Liver (tissue), 9 donors: Measurements from ENCODE around the gene SLC2A5. TPM values are rescaled to one million over a fixed set of nuclear protein-coding genes. Genes with fewer than 3 reads are reported as not detected.

ENCODE experiments used
- DNase-seq: peaks from one replicate; pipeline ENCODE4 v3.0.0-alpha.2; 2017; ENCODE audit warnings: low spot score
- H3K27ac ChIP-seq, 2 donors: one replicate each; pipeline ENCODE4 v1.7.0; 2013; ENCODE audit warnings: inconsistent platforms in 2 of 2, low read length in 2 of 2, control low read depth in 1 of 2, low read depth in 1 of 2, mild to moderate bottlenecking in 1 of 2
- H3K27me3 ChIP-seq, 4 donors: one replicate each; pipeline versions ENCODE4 v1.6.1 to v1.7.0; 2013; ENCODE audit warnings: low read length in 3 of 4, inconsistent platforms in 1 of 4, mild to moderate bottlenecking in 1 of 4, moderate library complexity in 1 of 4; ENCODE audit not compliant: control insufficient read depth in 4 of 4, insufficient read depth in 4 of 4
- H3K36me3 ChIP-seq, 4 donors: one replicate each; pipeline versions ENCODE4 v1.6.1 to v1.7.0; 2013; ENCODE audit warnings: low read length in 3 of 4, mild to moderate bottlenecking in 3 of 4, low read depth in 1 of 4, moderate library complexity in 1 of 4; ENCODE audit not compliant: control insufficient read depth in 4 of 4, insufficient read depth in 3 of 4
- H3K4me1 ChIP-seq, 4 donors: one replicate each; pipeline versions ENCODE4 v1.6.1 to v1.7.0; 2013; ENCODE audit warnings: low read length in 3 of 4, mild to moderate bottlenecking in 3 of 4, moderate library complexity in 1 of 4; ENCODE audit not compliant: control insufficient read depth in 4 of 4, insufficient read depth in 4 of 4
- H3K4me3 ChIP-seq, 3 donors: one replicate each; pipeline versions ENCODE4 v1.6.1 to v1.7.0; 2013; ENCODE audit warnings: low read length in 3 of 3, control low read depth in 1 of 3, low read depth in 1 of 3, mild to moderate bottlenecking in 1 of 3
- H3K9ac ChIP-seq, 2 donors: one replicate each; pipeline ENCODE4 v1.7.0; 2013; ENCODE audit warnings: low read length in 2 of 2, mild to moderate bottlenecking in 2 of 2, moderate library complexity in 2 of 2, control low read depth in 1 of 2, low read depth in 1 of 2
- H3K9me3 ChIP-seq, 4 donors: one replicate each; pipeline versions ENCODE4 v1.6.1 to v1.7.0; 2013; ENCODE audit warnings: low read length in 3 of 4; ENCODE audit not compliant: control insufficient read depth in 4 of 4
- ATF3 ChIP-seq: IDR thresholded peaks from 2 replicates; pipeline ENCODE4 v1.6.1; 2016; ENCODE audit warnings: antibody characterized with exemption
- EGR1 ChIP-seq, 2 donors: IDR thresholded peaks; 2 replicates each; pipeline ENCODE4 v1.6.1; 2016 to 2018; ENCODE audit warnings: antibody characterized with exemption in 2 of 2, low read depth in 2 of 2
- FOXA1 ChIP-seq: IDR thresholded peaks from 2 replicates; pipeline ENCODE4 v1.6.1; 2016; ENCODE audit warnings: antibody characterized with exemption
- FOXA2 ChIP-seq: IDR thresholded peaks from 2 replicates; pipeline ENCODE4 v1.6.1; 2016; ENCODE audit warnings: antibody characterized with exemption
- GABPA ChIP-seq, 2 donors: IDR thresholded peaks in 1 of 2; conservative IDR thresholded peaks in 1 of 2; 2 replicates each; pipeline ENCODE4 v1.6.1; 2016; ENCODE audit warnings: antibody characterized with exemption in 2 of 2, mild to moderate bottlenecking in 1 of 2, moderate library complexity in 1 of 2
- HNF4A ChIP-seq, 2 donors: conservative IDR thresholded peaks; 2 replicates each; pipeline ENCODE4 v1.6.1; 2016; ENCODE audit warnings: antibody characterized with exemption in 2 of 2, mild to moderate bottlenecking in 2 of 2
- HNF4G ChIP-seq: IDR thresholded peaks from 2 replicates; pipeline ENCODE4 v1.6.1; 2016; ENCODE audit warnings: antibody characterized with exemption
- JUND ChIP-seq, 2 donors: IDR thresholded peaks; 2 replicates each; pipeline ENCODE4 v1.6.1; 2016; ENCODE audit warnings: antibody characterized with exemption in 2 of 2
- NR2F2 ChIP-seq: IDR thresholded peaks from 2 replicates; pipeline ENCODE4 v1.6.1; 2016; ENCODE audit warnings: antibody characterized with exemption
- RAD21 ChIP-seq, 2 donors: IDR thresholded peaks; 2 replicates each; pipeline ENCODE4 v1.6.1; 2016; ENCODE audit warnings: antibody characterized with exemption in 2 of 2, mild to moderate bottlenecking in 2 of 2
- REST ChIP-seq: IDR thresholded peaks from 2 replicates; pipeline ENCODE4 v1.6.1; 2016; ENCODE audit warnings: antibody characterized with exemption, mild to moderate bottlenecking
- RXRA ChIP-seq, 2 donors: IDR thresholded peaks; 2 replicates each; pipeline ENCODE4 v1.6.1; 2017 to 2018; ENCODE audit warnings: antibody characterized with exemption in 2 of 2, mild to moderate bottlenecking in 1 of 2
- SP1 ChIP-seq: IDR thresholded peaks from 2 replicates; pipeline ENCODE4 v1.6.1; 2018; ENCODE audit warnings: antibody characterized with exemption, mild to moderate bottlenecking
- TAF1 ChIP-seq: conservative IDR thresholded peaks from 2 replicates; pipeline ENCODE4 v1.6.1; 2016; ENCODE audit warnings: antibody characterized with exemption, mild to moderate bottlenecking
- YY1 ChIP-seq: IDR thresholded peaks from 2 replicates; pipeline ENCODE4 v1.6.1; 2016; ENCODE audit warnings: antibody characterized with exemption, mild to moderate bottlenecking
- ZBTB33 ChIP-seq: IDR thresholded peaks from 2 replicates; pipeline ENCODE4 v1.6.1; 2016; ENCODE audit warnings: antibody characterized with exemption
- WGBS: extraction: QIAGEN DNeasy Blood & Tissue Kit; methylation state at CpG from one replicate; pipeline ENCODE4 v1.1.7; 2013; 5-methylcytosine and 5-hydroxymethylcytosine counted together
- polyA plus RNA-seq, 2 donors: library from polyadenylated mRNA; stranded (reverse) in 1 of 2; unstranded in 1 of 2; fragments of 200-250 nt in 1 of 2; fragments of >200 nt in 1 of 2; fragmentation: Nextera tagmentation in 1 of 2; extraction: Ambion mirVana in 1 of 2; gene quantifications; one replicate each; pipeline versions ENCODE4 v1.2.1 to v1.2.3, GENCODE V29; 2013 to 2015
- total RNA-seq, 2 donors: library from RNA; depleted of rRNA; stranded (reverse); fragments of >200 nt; gene quantifications; one replicate each; pipeline ENCODE4 v1.2.3, GENCODE V29; 2014
- TF ChIP-seq, protein P1 (sequence below): fragments of 150-350 bp; IDR thresholded peaks from 2 replicates; pipeline ENCODE4 v1.5.1; 2017; ENCODE audit warnings: improper control_type of control experiment, low read depth, low read length; ENCODE audit not compliant: missing input control
- TF ChIP-seq, protein P2 (sequence below): IDR thresholded peaks from 2 replicates; pipeline ENCODE4 v1.6.1; 2016; ENCODE audit warnings: antibody characterized with exemption
- donor health status: healthy.
- donor health status: healthy.
- donor health status: healthy.
- donor health status: healthy.
- donor health status: healthy.

Gene SLC2A5
- total and polyA plus RNA-seq, 4 donors = 0.07 to 1.6 (median 0.13) TPM

GRCh38 chr1:9040659-9041030 lies 28.8 kb downstream of the SLC2A5 start:
- TF ChIP-seq, protein P1, sequence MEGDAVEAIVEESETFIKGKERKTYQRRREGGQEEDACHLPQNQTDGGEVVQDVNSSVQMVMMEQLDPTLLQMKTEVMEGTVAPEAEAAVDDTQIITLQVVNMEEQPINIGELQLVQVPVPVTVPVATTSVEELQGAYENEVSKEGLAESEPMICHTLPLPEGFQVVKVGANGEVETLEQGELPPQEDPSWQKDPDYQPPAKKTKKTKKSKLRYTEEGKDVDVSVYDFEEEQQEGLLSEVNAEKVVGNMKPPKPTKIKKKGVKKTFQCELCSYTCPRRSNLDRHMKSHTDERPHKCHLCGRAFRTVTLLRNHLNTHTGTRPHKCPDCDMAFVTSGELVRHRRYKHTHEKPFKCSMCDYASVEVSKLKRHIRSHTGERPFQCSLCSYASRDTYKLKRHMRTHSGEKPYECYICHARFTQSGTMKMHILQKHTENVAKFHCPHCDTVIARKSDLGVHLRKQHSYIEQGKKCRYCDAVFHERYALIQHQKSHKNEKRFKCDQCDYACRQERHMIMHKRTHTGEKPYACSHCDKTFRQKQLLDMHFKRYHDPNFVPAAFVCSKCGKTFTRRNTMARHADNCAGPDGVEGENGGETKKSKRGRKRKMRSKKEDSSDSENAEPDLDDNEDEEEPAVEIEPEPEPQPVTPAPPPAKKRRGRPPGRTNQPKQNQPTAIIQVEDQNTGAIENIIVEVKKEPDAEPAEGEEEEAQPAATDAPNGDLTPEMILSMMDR = no peak
- TF ChIP-seq NR2F2 = no peak
- TF ChIP-seq ATF3 = no peak
- no peak for TF ChIP-seq ZBTB33
- TF ChIP-seq TAF1 = no peak
- no peak for TF ChIP-seq JUND (IDR thresholded peaks at IDR 0.05)
- TF ChIP-seq REST = no peak
- no peak for TF ChIP-seq EGR1 (IDR thresholded peaks at IDR 0.05; ENCODE audit: low read depth in 2 of 2)
- no peak for TF ChIP-seq FOXA1
- TF ChIP-seq FOXA2 = no peak
- TF ChIP-seq YY1 = no peak
- TF ChIP-seq RAD21 (IDR thresholded peaks at IDR 0.05) = no peak
- TF ChIP-seq RXRA (IDR thresholded peaks at IDR 0.05) = no peak
- TF ChIP-seq, protein P2, sequence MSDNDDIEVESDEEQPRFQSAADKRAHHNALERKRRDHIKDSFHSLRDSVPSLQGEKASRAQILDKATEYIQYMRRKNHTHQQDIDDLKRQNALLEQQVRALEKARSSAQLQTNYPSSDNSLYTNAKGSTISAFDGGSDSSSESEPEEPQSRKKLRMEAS = no peak
- no peak for TF ChIP-seq GABPA (IDR thresholded peaks at IDR 0.05 in 1 of 2, conservative IDR thresholded peaks at IDR 0.05 in 1 of 2)
- no peak for TF ChIP-seq HNF4G
- no peak for TF ChIP-seq SP1
- TF ChIP-seq HNF4A (conservative IDR thresholded peaks at IDR 0.05) = no peak
- 94% methylated on average over 6 of the region's 6 CpGs for WGBS
- no peaks in the 10 kb centered on the region for H3K9me3 ChIP-seq
- no peak overlapping the region for H3K4me3 ChIP-seq
- peaks cover 0 to 2% (median 0%) of the 10 kb centered on the region in 4 donors for H3K4me1 ChIP-seq
- DNase-seq = no peak
- no peaks in the 10 kb centered on the region for H3K36me3 ChIP-seq
- no peak overlapping the region for H3K9ac ChIP-seq
- H3K27ac ChIP-seq = no peak overlapping the region
- H3K27me3 ChIP-seq = no peaks in the 10 kb centered on the region
